Activated T-cell treated with anti-CD3 and anti-CD28 coated beads for 24 hours (primary cell): Measurements from ENCODE around the gene PTPN3.
"Not testable (repeated sequence)": the region's sequence is repeated elsewhere in the genome, so short reads cannot be mapped to it uniquely, and the experiment has no call there.

Source experiments
- DNase-seq: peaks from one replicate; pipeline ENCODE4 v3.0.0-alpha.2; 2020; ENCODE audit warnings: low read depth

PTPN3 gene

GRCh38 chr9:109401169-109401989, 96.7 kb downstream of the PTPN3 start:
- no peak for DNase-seq

DNA sequence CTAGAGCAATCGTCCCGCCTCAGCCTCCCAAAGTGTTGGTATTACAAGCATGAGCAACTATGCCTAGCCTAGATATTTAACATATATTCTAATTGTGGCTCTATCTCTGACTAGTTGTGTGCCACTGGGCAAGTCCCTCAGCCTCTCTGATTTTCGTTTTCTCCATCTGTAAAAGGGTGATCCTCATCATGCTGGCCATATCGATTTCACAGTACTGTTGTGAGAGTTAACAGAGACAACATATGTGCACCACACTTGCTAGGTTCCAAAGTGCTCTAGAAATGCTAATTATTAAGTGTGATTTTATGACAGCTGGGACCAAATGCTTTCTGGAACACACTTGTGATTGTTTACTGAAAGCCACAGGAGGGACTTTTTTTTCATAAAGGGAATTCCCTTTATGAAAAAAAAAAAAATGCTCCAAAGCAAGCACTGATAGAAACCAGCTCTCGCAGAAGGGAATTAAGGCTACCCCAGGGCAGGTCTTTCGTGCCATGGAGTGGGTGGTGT, 98.8 kb downstream of the PTPN3 start:
- DNase-seq, result no peak

DNA sequence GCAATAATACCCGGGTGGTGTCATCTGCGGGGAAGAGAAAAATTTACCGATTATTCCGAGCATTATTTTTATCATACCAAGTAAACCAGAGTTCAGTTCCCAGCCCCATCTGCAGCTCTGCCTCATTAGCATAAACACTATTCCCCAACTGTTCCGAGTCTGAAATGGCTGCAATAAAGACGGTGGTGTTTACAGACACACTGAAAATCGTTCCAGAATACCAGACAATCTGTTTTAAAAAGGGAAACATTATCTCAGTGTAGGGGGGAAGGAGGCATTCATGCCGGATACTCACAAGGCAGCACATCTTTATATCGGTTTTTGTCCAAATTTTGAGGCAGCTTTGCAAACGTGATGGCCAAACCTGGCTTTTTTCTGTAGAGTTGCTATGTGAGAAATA, 106.9 kb downstream of the PTPN3 start:
- DNase-seq, result no peak

DNA sequence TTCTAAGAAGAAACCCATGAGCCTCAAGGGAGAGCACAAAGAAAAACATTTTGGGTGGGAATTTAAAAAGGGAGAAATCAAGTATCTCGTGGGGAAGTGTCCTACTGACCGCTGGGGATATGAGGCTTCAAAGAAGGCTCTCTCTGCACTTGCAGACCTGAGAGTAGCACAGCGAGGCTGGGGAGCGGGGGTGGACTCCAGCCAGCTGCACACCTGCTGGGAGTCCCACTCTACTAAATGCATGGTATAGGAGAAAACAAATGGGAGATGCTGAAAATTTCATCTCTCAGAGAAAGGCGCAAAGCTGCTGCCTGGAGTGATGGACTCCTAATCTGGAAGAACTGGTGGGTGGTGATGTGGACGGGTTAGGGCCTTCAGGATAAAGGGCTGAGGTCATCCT, 110.3 kb downstream of the PTPN3 start:
- no peak for DNase-seq

GRCh38 chr9:109387206-109387605, 110.9 kb downstream of the PTPN3 start:
- DNase-seq, result no peak

GRCh38 chr9:109385499-109385898, 112.6 kb downstream of the PTPN3 start:
- no peak for DNase-seq

- no peak for DNase-seq
These were observed 114.2 kb downstream of the PTPN3 start for GRCh38 chr9:109383947-109384346.

- DNase-seq, result no peak
These were observed 114.8 kb downstream of the PTPN3 start for GRCh38 chr9:109383356-109383755.

GRCh38 chr9:109382585-109382984, 115.5 kb downstream of the PTPN3 start:
- DNase-seq, result no peak

GRCh38 chr9:109382182-109382581, 115.9 kb downstream of the PTPN3 start:
- no peak for DNase-seq

GRCh38 chr9:109381011-109381729, 116.9 kb downstream of the PTPN3 start:
- DNase-seq, result no peak

GRCh38 chr9:109379513-109379912, 118.6 kb downstream of the PTPN3 start:
- no peak for DNase-seq

GRCh38 chr9:109378316-109378715, 119.8 kb downstream of the PTPN3 start:
- no peak for DNase-seq

DNA sequence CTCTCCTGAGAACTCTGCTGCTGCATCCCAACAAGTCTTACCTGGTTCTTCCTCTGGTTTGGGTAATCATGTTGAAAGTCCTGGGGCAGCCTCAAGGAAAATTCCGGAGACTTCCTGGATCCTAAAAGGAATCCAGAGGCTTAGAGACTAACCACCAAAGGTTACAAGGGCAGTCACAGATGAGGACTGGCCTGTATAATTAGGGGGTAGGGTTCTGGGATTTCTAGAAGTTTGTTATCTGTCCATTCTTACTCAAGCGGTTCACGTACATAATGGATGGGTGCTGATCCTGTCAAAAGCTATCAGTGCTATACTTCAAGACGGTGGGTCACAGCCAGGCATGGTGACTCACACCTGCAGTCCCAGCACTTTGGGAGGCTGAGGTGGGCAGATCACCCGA, 125.9 kb downstream of the PTPN3 start:
- DNase-seq, result no peak

DNA sequence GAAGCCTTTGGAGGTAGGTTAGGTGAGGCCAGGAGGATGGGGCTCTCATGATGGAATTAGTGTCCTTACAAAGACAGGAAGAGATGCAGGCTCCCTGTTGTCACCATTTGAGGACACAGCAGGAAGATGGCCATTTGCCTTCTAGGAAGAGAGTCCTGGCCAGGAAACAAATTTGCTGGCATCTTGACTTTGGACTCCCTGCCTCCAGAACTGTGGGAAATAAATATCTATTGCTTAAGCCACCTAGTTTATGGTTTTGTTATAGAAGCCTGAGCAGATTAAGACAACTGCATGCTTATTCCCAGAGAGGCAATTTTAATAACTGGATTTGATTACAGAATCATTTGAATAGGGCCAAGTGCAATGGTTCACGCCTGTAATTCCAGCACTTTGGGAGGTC, 126.7 kb downstream of the PTPN3 start:
- no peak for DNase-seq

GRCh38 chr9:109369285-109369684, 128.8 kb downstream of the PTPN3 start:
- no peak for DNase-seq

GRCh38 chr9:109360771-109361170, 137.3 kb downstream of the PTPN3 start:
- DNase-seq, result no peak

- not testable (repeated sequence) for DNase-seq
These were observed 139.0 kb downstream of the PTPN3 start for GRCh38 chr9:109358968-109359603.

DNA sequence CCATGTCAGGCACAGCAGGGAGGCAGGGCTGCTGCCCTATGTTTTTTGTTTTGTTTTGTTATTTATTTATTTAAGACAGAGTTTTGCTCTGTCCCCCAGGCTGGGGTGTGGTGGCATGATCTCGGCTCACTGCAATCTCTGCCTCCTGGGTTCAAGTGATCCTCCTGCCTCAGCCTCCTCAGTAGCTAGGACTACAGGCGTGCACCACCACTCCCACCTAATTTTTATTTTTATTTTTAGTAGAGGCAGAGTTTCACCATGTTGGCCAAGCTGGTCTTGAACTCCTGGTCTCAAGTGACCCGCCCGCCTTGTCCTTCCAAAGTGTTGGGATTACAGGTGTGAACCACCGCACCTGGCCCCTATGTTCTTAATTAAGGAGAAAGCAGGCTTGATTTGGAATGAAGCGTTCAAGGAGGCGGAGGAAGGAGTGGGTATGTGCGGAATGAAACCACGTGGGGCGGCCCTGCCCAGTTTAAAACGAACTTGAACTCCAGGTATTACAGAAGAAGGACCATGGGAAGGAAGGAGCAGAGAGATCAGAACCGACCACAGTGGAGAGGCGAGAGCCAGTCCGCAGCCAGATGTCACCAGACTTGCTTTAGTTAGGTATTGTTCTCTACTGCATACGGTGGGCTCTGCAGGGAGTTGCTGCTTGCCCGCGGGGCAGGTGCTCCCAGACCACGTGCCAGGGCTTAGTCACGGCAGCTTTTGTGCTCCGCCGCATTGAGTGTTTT, 142.4 kb downstream of the PTPN3 start:
- no peak for DNase-seq

GRCh38 chr9:109354190-109354589, 143.9 kb downstream of the PTPN3 start:
- no peak for DNase-seq

- no peak for DNase-seq
These were observed 147.1 kb downstream of the PTPN3 start for GRCh38 chr9:109351032-109351431.

- no peak for DNase-seq
These were observed 148.7 kb downstream of the PTPN3 start for GRCh38 chr9:109349421-109349846.
